ENCODE measurements around the gene MCU. TPM values are rescaled to one million over a fixed set of nuclear protein-coding genes. Genes with fewer than 3 reads are reported as not detected.
A peak's percentile ranks its signal among the peaks of the same experiment; 100 is the strongest.

The MCU gene
- total RNA-seq, 1 experiment from 2014 or later: 37.2 TPM

DNA sequence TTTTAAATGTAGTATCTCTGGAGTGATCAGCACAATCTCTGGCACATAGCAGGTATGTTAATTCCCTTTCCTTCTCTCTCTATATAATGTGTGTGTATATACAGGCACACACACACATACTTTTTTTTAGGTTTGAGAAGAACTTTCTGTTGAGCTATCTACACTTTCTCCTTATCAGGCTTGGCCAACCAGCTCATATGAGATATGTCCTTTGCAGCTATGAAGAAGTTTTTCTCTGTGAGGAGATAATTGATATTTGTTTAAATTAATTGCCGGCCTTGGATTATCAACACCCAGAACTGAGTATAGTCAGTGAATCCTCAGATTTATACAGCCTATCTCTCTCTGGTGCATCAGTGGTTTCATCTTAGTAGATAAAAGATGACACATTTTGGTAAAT lies 2.3 kb upstream of the MCU start:
- no peak overlapping the region for H3K27ac Mint-ChIP-seq
- H3K4me1 Mint-ChIP-seq: peaks cover 18% of the 10 kb centered on the region
- no peaks in the 10 kb centered on the region for H3K27me3 Mint-ChIP-seq (ENCODE audit: low read depth)
- no peak for DNase-seq (ENCODE audit: low spot score)
- no peaks in the 10 kb centered on the region for H3K36me3 Mint-ChIP-seq
- ATAC-seq: no peak
- TF ChIP-seq EMX1 (CRISPR knock-in tag; IDR thresholded peaks at IDR 0.05) (no peak), FOXK1 (CRISPR knock-in tag; IDR thresholded peaks at IDR 0.05) (no peak), ZNF317 (CRISPR knock-in tag; IDR thresholded peaks at IDR 0.05; ENCODE audit: borderline replicate concordance, low read depth) (no peak), NFE2L1 (CRISPR knock-in tag; IDR thresholded peaks at IDR 0.05) (no peak)
- ChIA-PET POLR2A (no interaction called here), CTCF (interaction anchor here (0.6 kb wide), 1 partner anchor 381 kb away, joined by 4 read pairs; no protein-coding TSS in a partner anchor)
- H3K4me3 Mint-ChIP-seq: no peak overlapping the region
- H3K9me3 Mint-ChIP-seq: no peaks in the 10 kb centered on the region

DNA sequence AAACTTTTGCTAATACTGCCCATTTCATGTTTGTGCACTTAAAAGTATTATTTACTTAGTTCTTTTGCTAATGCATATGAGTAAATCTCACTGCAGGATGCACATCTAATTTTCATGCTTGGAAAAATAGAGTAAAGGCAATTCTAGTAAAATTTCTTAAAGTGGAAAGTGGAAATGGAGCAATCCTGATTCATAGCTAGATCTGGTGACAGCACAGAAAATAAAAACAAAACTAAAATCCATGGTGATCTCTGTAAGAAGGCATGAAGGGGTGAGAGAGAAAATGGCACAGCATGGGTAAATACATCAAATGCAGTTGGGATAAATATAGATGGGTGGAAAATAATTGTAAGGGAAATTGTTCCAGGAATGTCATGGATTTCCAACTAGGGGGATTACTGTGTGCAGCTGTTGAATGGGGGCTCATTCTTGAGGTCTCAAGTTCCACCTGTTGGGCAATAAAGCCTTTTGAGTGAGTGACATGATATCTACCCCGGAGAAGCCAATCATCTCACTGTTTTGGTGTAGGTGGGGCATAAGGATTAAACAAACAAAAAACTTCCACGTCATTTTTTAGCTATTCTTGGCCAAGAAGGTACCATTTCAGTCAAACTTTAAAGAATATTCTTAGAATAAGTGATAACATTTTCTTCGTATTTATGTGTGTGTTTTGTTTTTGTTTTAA lies 1.7 kb upstream of the MCU start:
- no peak overlapping the region for H3K27ac Mint-ChIP-seq
- no peak overlapping the region for H3K4me3 Mint-ChIP-seq
- POLR2A ChIA-PET: no interaction called here
- TF ChIP-seq RORB (CRISPR knock-in tag; IDR thresholded peaks at IDR 0.05) (no peak), NR2C2 (CRISPR knock-in tag; IDR thresholded peaks at IDR 0.05) (no peak), ZNF219 (CRISPR knock-in tag; IDR thresholded peaks at IDR 0.05; ENCODE audit: borderline replicate concordance) (no peak), IRF2 (CRISPR knock-in tag; IDR thresholded peaks at IDR 0.05; ENCODE audit: borderline replicate concordance, low read depth) (no peak), NFATC4 (CRISPR knock-in tag; IDR thresholded peaks at IDR 0.05) (no peak), EMX1 (CRISPR knock-in tag; IDR thresholded peaks at IDR 0.05) (no peak), SMAD4 (CRISPR knock-in tag; IDR thresholded peaks at IDR 0.05) (no peak)
- TF ChIP-seq, protein P1, sequence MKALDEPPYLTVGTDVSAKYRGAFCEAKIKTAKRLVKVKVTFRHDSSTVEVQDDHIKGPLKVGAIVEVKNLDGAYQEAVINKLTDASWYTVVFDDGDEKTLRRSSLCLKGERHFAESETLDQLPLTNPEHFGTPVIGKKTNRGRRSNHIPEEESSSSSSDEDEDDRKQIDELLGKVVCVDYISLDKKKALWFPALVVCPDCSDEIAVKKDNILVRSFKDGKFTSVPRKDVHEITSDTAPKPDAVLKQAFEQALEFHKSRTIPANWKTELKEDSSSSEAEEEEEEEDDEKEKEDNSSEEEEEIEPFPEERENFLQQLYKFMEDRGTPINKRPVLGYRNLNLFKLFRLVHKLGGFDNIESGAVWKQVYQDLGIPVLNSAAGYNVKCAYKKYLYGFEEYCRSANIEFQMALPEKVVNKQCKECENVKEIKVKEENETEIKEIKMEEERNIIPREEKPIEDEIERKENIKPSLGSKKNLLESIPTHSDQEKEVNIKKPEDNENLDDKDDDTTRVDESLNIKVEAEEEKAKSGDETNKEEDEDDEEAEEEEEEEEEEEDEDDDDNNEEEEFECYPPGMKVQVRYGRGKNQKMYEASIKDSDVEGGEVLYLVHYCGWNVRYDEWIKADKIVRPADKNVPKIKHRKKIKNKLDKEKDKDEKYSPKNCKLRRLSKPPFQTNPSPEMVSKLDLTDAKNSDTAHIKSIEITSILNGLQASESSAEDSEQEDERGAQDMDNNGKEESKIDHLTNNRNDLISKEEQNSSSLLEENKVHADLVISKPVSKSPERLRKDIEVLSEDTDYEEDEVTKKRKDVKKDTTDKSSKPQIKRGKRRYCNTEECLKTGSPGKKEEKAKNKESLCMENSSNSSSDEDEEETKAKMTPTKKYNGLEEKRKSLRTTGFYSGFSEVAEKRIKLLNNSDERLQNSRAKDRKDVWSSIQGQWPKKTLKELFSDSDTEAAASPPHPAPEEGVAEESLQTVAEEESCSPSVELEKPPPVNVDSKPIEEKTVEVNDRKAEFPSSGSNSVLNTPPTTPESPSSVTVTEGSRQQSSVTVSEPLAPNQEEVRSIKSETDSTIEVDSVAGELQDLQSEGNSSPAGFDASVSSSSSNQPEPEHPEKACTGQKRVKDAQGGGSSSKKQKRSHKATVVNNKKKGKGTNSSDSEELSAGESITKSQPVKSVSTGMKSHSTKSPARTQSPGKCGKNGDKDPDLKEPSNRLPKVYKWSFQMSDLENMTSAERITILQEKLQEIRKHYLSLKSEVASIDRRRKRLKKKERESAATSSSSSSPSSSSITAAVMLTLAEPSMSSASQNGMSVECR (CRISPR knock-in tag; IDR thresholded peaks at IDR 0.05; ENCODE audit: borderline replicate concordance): no peak
- TF ChIP-seq, protein P2, sequence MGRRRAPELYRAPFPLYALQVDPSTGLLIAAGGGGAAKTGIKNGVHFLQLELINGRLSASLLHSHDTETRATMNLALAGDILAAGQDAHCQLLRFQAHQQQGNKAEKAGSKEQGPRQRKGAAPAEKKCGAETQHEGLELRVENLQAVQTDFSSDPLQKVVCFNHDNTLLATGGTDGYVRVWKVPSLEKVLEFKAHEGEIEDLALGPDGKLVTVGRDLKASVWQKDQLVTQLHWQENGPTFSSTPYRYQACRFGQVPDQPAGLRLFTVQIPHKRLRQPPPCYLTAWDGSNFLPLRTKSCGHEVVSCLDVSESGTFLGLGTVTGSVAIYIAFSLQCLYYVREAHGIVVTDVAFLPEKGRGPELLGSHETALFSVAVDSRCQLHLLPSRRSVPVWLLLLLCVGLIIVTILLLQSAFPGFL (CRISPR knock-in tag; IDR thresholded peaks at IDR 0.05; ENCODE audit: borderline replicate concordance): no peak
- CTCF ChIA-PET: interaction anchor here (0.6 kb wide), 1 partner anchor 388 kb away, joined by 5 read pairs; no protein-coding TSS in a partner anchor
- ATAC-seq (no peak), DNase-seq (ENCODE audit: low spot score) (no peak)
- H3K4me1 Mint-ChIP-seq: peaks cover 24% of the 10 kb centered on the region
- H3K9me3 Mint-ChIP-seq: no peaks in the 10 kb centered on the region
- H3K36me3 Mint-ChIP-seq: no peaks in the 10 kb centered on the region
- H3K27me3 Mint-ChIP-seq (ENCODE audit: low read depth): no peaks in the 10 kb centered on the region

DNA sequence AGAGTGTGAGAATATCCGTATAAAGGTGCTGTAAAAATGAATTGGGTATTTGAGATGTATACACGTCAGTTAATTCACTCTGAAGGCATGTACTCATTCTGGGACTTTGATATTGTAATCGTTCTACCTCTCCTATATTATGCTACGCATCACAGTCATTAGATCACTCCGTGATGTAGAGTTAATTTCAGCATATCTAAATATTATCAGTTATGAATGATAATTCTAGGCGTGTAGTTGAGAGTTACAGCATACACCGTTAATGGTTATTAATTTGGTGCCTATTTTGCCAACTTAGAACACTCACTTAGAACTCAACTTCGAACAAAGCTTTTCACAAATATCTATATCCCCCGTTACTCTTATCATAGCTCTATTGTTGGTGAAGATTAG lies 477 bp upstream of the MCU start:
- peak overlapping the region; percentile 66 for H3K4me3 Mint-ChIP-seq
- peaks cover 25% of the 10 kb centered on the region for H3K4me1 Mint-ChIP-seq
- ATAC-seq: no peak
- CTCF ChIA-PET: interaction anchor here (0.9 to 1.7 kb wide), 3 partner anchors 18 to 370 kb away, joined by 3 to 6 read pairs (median 4); no protein-coding TSS in a partner anchor
- 0 out of 2 replicates have a peak overlapping the region, but pooled peaks have one; percentile 64 for H3K27ac Mint-ChIP-seq
- no peaks in the 10 kb centered on the region for H3K36me3 Mint-ChIP-seq
- POLR2A ChIA-PET: interaction anchor here (0.6 to 1.1 kb wide), 5 partner anchors 16 to 141 kb away, joined by 3 to 15 read pairs (median 4); partner anchors contain the start of gene MICU1
- no peak for DNase-seq (ENCODE audit: low spot score)
- H3K27me3 Mint-ChIP-seq (ENCODE audit: low read depth): no peaks in the 10 kb centered on the region
- H3K9me3 Mint-ChIP-seq: no peaks in the 10 kb centered on the region
- TF ChIP-seq GTF2I (CRISPR knock-in tag; conservative IDR thresholded peaks at IDR 0.05) (no peak), ZNF671 (CRISPR knock-in tag; IDR thresholded peaks at IDR 0.05) (no peak), EMX1 (CRISPR knock-in tag; IDR thresholded peaks at IDR 0.05) (no peak), SMAD4 (CRISPR knock-in tag; IDR thresholded peaks at IDR 0.05) (no peak), NR1H2 (CRISPR knock-in tag; IDR thresholded peaks at IDR 0.05) (no peak), TEAD4 (CRISPR knock-in tag; IDR thresholded peaks at IDR 0.05) (no peak), NFE2L1 (CRISPR knock-in tag; IDR thresholded peaks at IDR 0.05) (no peak), RELA (CRISPR knock-in tag; IDR thresholded peaks at IDR 0.05; ENCODE audit: borderline replicate concordance) (no peak), TP53 (CRISPR knock-in tag; IDR thresholded peaks at IDR 0.05) (no peak), RORB (CRISPR knock-in tag; IDR thresholded peaks at IDR 0.05) (no peak), CBFB (CRISPR knock-in tag; IDR thresholded peaks at IDR 0.05; ENCODE audit: low read depth) (no peak), ZNF423 (CRISPR knock-in tag; IDR thresholded peaks at IDR 0.05) (no peak), PRRX2 (CRISPR knock-in tag; IDR thresholded peaks at IDR 0.05) (no peak)
- TF ChIP-seq, protein P3, sequence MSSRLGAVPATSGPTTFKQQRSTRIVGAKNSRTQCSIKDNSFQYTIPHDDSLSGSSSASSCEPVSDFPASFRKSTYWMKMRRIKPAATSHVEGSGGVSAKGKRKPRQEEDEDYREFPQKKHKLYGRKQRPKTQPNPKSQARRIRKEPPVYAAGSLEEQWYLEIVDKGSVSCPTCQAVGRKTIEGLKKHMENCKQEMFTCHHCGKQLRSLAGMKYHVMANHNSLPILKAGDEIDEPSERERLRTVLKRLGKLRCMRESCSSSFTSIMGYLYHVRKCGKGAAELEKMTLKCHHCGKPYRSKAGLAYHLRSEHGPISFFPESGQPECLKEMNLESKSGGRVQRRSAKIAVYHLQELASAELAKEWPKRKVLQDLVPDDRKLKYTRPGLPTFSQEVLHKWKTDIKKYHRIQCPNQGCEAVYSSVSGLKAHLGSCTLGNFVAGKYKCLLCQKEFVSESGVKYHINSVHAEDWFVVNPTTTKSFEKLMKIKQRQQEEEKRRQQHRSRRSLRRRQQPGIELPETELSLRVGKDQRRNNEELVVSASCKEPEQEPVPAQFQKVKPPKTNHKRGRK (CRISPR knock-in tag; IDR thresholded peaks at IDR 0.05; ENCODE audit: borderline replicate concordance): no peak
- TF ChIP-seq, protein P4, sequence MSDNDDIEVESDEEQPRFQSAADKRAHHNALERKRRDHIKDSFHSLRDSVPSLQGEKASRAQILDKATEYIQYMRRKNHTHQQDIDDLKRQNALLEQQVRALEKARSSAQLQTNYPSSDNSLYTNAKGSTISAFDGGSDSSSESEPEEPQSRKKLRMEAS (CRISPR knock-in tag; IDR thresholded peaks at IDR 0.05): no peak
- TF ChIP-seq, protein P5, sequence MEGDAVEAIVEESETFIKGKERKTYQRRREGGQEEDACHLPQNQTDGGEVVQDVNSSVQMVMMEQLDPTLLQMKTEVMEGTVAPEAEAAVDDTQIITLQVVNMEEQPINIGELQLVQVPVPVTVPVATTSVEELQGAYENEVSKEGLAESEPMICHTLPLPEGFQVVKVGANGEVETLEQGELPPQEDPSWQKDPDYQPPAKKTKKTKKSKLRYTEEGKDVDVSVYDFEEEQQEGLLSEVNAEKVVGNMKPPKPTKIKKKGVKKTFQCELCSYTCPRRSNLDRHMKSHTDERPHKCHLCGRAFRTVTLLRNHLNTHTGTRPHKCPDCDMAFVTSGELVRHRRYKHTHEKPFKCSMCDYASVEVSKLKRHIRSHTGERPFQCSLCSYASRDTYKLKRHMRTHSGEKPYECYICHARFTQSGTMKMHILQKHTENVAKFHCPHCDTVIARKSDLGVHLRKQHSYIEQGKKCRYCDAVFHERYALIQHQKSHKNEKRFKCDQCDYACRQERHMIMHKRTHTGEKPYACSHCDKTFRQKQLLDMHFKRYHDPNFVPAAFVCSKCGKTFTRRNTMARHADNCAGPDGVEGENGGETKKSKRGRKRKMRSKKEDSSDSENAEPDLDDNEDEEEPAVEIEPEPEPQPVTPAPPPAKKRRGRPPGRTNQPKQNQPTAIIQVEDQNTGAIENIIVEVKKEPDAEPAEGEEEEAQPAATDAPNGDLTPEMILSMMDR (IDR thresholded peaks at IDR 0.05): no peak
